Stomach (tissue), 9 donors: ENCODE results near the gene HMGCS2. TPM values are rescaled to one million over a fixed set of nuclear protein-coding genes. Genes with fewer than 3 reads are reported as not detected.
A peak's percentile ranks its signal among the peaks of the same experiment; 100 is the strongest.

Experiments used
- DNase-seq, 2 donors: peaks; one replicate each; pipeline versions ENCODE4 v3.0.0 to v3.0.0-alpha.2; 2013 to 2019
- H3K27ac ChIP-seq, 5 donors: fragments of 200-600 bp in 4 of 5; sonication (generic) in 4 of 5; one replicate each; pipeline ENCODE4 v1.5.1; 2013 to 2019; ENCODE audit warnings: mild to moderate bottlenecking in 1 of 5, moderate library complexity in 1 of 5
- H3K27me3 ChIP-seq, 3 donors: fragments of 200-600 bp; sonication (generic); one replicate each; pipeline ENCODE4 v1.5.1; 2017 to 2019; ENCODE audit warnings: mixed run types in 1 of 3
- H3K36me3 ChIP-seq, 4 donors: fragments of 200-600 bp; sonication (generic); 1 replicate in 3 of 4; 2 replicates in 1 of 4; pipeline ENCODE4 v1.5.1; 2016 to 2019
- H3K4me1 ChIP-seq, 4 donors: fragments of 200-600 bp; sonication (generic); one replicate each; pipeline ENCODE4 v1.5.1; 2016 to 2019
- H3K4me3 ChIP-seq, 4 donors: fragments of 200-600 bp; sonication (generic) in 3 of 4; one replicate each; pipeline ENCODE4 v1.5.1; 2016 to 2019; ENCODE audit warnings: mild to moderate bottlenecking in 1 of 4
- H3K9me3 ChIP-seq, 4 donors: fragments of 200-600 bp; sonication (generic); one replicate each; pipeline ENCODE4 v1.5.1; 2016 to 2019
- EP300 ChIP-seq: sonication (generic); formaldehyde crosslinking; IDR thresholded peaks from one replicate; pipeline ENCODE4 v1.6.1; 2017; ENCODE audit warnings: antibody characterized with exemption
- POLR2A ChIP-seq, 4 donors: fragments of 450-650 bp; IDR thresholded peaks; one replicate each; pipeline ENCODE4 v1.6.1; 2016; ENCODE audit warnings: antibody characterized with exemption in 4 of 4, control low read depth in 2 of 4, mild to moderate bottlenecking in 1 of 4, moderate library complexity in 1 of 4
- POLR2AphosphoS5 ChIP-seq, 3 donors: sonication (generic); formaldehyde crosslinking; IDR thresholded peaks; one replicate each; pipeline ENCODE4 v1.6.1; 2016; ENCODE audit warnings: antibody characterized with exemption in 3 of 3
- WGBS, 5 donors: extraction: QIAGEN DNeasy Blood & Tissue Kit in 3 of 5; methylation state at CpG; one replicate each; pipeline versions ENCODE4 v1.1.5 to v1.1.7; 2013 to 2018; 5-methylcytosine and 5-hydroxymethylcytosine counted together
- intact Hi-C: fragments of 100-400 bp; cut with DNase I; formaldehyde crosslinking; loops from one replicate; pipeline ENCODE4 v1.15.1; 2023; ENCODE audit warnings: low total_unique reads
- polyA plus RNA-seq, 3 donors: library from polyadenylated mRNA; stranded (reverse); fragments of 200-250 nt; gene quantifications; one replicate each; pipeline ENCODE4 v1.2.3, GENCODE V29; 2013
- total RNA-seq, 5 donors: library from RNA; depleted of rRNA; stranded (reverse); fragments of >200 nt; gene quantifications; one replicate each; pipeline versions ENCODE4 v1.1.0 to v1.2.3, GENCODE V29; 2014 to 2016
- TF ChIP-seq, protein P1 (sequence below), 7 experiments: fragments of 450-650 bp in 4 of 7; fragments of 200-600 bp in 3 of 7; sonication (generic) in 3 of 7; IDR thresholded peaks; one replicate each; pipeline ENCODE4 v1.5.1; 2016 to 2019; ENCODE audit warnings: antibody characterized with exemption in 7 of 7, control low read depth in 2 of 7, mild to moderate bottlenecking in 1 of 7
- donor health status: healthy with polysubstance abuse.
- donor health status: Bipolar disorder and iron deficiency.
- donor health status: healthy.

Gene HMGCS2
- total and polyA plus RNA-seq, 8 donors, result 2.5 to 203 (median 57.6) TPM

- H3K9me3 ChIP-seq, result no peaks in the 10 kb centered on the region
- 81 to 98% (median 93%) methylated on average over 2 of the region's 2 CpGs for WGBS, 5 donors
- TF ChIP-seq POLR2A (IDR thresholded peaks at IDR 0.05) (no peak), POLR2AphosphoS5 (IDR thresholded peaks at IDR 0.05) (no peak), EP300 (no peak)
- TF ChIP-seq, protein P1, sequence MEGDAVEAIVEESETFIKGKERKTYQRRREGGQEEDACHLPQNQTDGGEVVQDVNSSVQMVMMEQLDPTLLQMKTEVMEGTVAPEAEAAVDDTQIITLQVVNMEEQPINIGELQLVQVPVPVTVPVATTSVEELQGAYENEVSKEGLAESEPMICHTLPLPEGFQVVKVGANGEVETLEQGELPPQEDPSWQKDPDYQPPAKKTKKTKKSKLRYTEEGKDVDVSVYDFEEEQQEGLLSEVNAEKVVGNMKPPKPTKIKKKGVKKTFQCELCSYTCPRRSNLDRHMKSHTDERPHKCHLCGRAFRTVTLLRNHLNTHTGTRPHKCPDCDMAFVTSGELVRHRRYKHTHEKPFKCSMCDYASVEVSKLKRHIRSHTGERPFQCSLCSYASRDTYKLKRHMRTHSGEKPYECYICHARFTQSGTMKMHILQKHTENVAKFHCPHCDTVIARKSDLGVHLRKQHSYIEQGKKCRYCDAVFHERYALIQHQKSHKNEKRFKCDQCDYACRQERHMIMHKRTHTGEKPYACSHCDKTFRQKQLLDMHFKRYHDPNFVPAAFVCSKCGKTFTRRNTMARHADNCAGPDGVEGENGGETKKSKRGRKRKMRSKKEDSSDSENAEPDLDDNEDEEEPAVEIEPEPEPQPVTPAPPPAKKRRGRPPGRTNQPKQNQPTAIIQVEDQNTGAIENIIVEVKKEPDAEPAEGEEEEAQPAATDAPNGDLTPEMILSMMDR (IDR thresholded peaks at IDR 0.05), result no peak
- H3K27me3 ChIP-seq, result no peaks in the 10 kb centered on the region
- H3K27ac ChIP-seq, result no peak overlapping the region
- H3K4me1 ChIP-seq, result peaks cover 17 to 61% (median 46%) of the 10 kb centered on the region in 4 donors
- no peak overlapping the region for H3K4me3 ChIP-seq
- no peak for DNase-seq
- H3K36me3 ChIP-seq, result peaks cover 0 to 51% (median 27%) of the 10 kb centered on the region in 4 donors
- intact Hi-C loops, result loop anchor here (10.0 kb wide), 1 partner anchor 65 kb away; no protein-coding TSS in a partner anchor
Measured at GRCh38 chr1:119740261-119740660, 28.4 kb downstream of the HMGCS2 start.

DNA sequence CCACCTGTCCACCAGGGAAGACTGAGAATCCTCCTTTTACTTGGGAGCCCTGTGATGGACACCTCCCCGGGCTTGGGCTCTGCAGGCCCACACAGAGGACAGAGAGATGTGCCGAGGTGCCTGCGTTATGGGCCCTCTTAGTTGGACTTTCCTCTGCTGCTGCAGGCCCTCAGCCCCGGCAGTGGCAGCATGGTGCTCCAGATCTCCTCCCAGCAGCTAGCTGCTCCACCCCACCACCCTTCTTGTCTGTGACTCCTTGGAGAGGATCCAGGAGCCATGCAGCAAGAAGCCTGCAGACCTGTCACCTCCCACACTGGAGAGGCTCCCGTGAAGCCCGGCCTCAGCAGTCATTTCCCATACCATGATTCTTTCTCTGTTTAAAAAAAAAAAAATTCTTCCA is 29.6 kb downstream of the HMGCS2 start:
- Histone ChIP-seq H3K36me3 (peaks cover 0 to 59% (median 37%) of the 10 kb centered on the region in 4 donors), H3K4me3 (no peak overlapping the region), H3K27ac (no peak overlapping the region), H3K9me3 (no peaks in the 10 kb centered on the region), H3K27me3 (no peaks in the 10 kb centered on the region), H3K4me1 (peaks cover 17 to 59% (median 47%) of the 10 kb centered on the region in 4 donors)
- TF ChIP-seq POLR2AphosphoS5 (IDR thresholded peaks at IDR 0.05) (no peak), EP300 (no peak), POLR2A (IDR thresholded peaks at IDR 0.05) (no peak)
- TF ChIP-seq, protein P1 (IDR thresholded peaks at IDR 0.05), result no peak
- intact Hi-C loops, result no loop called here
- no peak for DNase-seq
- 56 to 74% (median 68%) methylated on average over 6 of the region's 6 CpGs for WGBS, 5 donors

- H3K4me1 ChIP-seq, result peaks cover 17 to 49% (median 42%) of the 10 kb centered on the region in 4 donors
- WGBS, 5 donors, result 63 to 80% (median 74%) methylated on average over 6 to 7 of the region's 7 CpGs
- no peak for TF ChIP-seq EP300
- TF ChIP-seq POLR2A (IDR thresholded peaks at IDR 0.05), result no peak
- TF ChIP-seq, protein P1 (IDR thresholded peaks at IDR 0.05), result no peak
- TF ChIP-seq POLR2AphosphoS5 (IDR thresholded peaks at IDR 0.05), result no peak
- no peaks in the 10 kb centered on the region for H3K27me3 ChIP-seq
- no peak for DNase-seq
- H3K36me3 ChIP-seq, result peaks cover 0 to 63% (median 37%) of the 10 kb centered on the region in 4 donors
- intact Hi-C loops, result no loop called here
- no peaks in the 10 kb centered on the region for H3K9me3 ChIP-seq
- H3K27ac ChIP-seq, result peak overlapping the region in 4 of 5 donors; percentile 52 to 76 (median 67)
- no peak overlapping the region for H3K4me3 ChIP-seq
Measured at GRCh38 chr1:119738100-119738720, 30.5 kb downstream of the HMGCS2 start.

- intact Hi-C loops, result no loop called here
- TF ChIP-seq, protein P1 (IDR thresholded peaks at IDR 0.05), result no peak
- TF ChIP-seq POLR2AphosphoS5 (IDR thresholded peaks at IDR 0.05), result peak in 2 of 3 donors; percentile 24 to 32
- H3K36me3 ChIP-seq, result peaks cover 0 to 64% (median 35%) of the 10 kb centered on the region in 4 donors
- H3K9me3 ChIP-seq, result no peaks in the 10 kb centered on the region
- peak; percentile 84 to 92 for DNase-seq
- H3K4me1 ChIP-seq, result peaks cover 17 to 39% (median 31%) of the 10 kb centered on the region in 4 donors
- H3K27ac ChIP-seq, result peak overlapping the region; percentile 40 to 76 (median 61)
- H3K4me3 ChIP-seq, result no peak overlapping the region
- no peaks in the 10 kb centered on the region for H3K27me3 ChIP-seq
- 29 to 45% (median 39%) methylated on average over 13 to 16 of the region's 16 CpGs for WGBS, 5 donors
Measured at GRCh38 chr1:119737040-119737682, 31.5 kb downstream of the HMGCS2 start.
